GOT3 (cell line): ENCODE data around the gene RNF187.
"Not testable (repeated sequence)": the region's sequence is repeated elsewhere in the genome, so short reads cannot be mapped to it uniquely, and the experiment has no call there.

Experiments used
- DNase-seq: peaks from one replicate; lab custom pipeline; 2025; ENCODE audit warnings: mixed read lengths; lab: John Stamatoyannopoulos, UW

Gene RNF187

DNA sequence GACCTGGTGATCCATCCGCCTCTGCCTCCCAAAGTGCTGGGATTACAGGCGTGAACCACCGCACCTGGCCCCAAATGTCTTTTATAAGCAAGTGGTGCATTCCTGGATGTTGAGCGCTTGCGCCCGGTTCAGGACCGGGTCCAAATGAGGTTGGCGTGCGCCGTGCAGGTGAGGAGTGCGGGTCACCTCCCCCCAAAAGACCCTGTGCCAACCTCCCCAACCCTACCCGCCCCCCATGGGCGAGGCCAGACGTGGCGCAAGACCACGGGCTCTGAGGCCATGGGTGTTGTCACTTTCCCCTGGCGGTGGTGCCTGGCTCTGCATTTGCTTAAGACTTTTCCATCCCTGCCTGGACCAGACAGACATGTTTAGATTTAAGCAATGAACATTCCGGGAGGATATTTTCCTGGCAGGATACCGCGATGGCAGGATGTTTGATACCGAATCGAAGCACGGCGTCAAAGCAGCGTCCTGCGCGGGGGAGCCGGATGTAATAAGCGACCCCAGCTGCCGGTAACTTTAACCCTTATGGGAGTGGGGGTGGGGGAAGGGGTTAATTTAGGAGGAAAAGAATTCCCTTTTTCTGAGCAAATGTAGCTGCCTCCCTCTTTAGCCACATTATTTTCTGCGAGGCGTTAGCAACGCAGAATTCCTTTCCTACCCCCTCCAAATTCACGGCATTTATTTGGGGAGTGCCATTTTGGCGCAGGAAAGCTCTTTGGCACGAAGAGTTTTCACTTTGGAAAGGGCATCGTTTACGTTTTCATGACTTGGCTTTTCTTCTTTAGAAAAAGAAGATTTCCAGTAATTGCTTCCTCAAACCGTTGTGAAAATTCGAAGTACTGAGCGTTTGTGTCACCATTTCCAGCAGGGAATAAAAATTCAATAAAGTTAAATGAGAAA is 27.8 kb upstream of the RNF187 start:
- DNase-seq: no peak

DNA sequence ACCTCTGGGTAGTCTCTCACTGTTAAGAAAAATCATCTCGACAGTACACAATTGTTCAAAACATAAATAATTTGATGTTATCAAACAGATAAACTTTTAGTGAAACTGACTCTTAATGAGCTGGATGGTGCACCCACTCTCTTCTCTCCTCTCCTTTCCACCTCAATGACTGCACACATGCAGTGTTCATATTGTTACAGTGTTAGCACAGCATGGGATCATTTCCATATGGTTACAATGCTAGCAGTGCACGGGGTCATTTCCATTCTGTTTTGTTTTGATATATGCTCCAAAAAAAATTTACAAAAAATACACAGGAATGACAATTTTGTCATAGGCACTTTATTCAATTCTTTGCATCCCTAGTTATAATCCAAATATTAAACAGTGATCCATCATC is 26.4 kb upstream of the RNF187 start:
- no peak for DNase-seq

DNA sequence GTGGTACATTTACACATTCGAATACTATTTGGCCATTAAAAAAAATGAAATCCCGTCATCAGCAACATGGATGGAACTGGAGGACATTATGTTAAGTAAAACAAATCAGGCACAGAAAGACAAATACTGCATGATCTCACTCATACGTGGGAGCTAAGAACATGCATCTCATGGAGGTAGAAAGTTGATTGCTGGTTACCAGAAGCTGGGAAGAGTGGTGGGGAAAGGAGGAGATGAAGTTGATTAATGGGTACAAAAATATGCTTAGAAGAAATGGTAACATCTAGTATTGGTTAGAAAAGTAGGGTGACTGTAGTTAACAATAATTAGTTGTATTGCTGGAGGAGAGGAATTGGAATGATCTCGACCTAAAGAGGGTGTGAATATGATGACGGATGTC is 24.6 kb upstream of the RNF187 start:
- DNase-seq: no peak

DNA sequence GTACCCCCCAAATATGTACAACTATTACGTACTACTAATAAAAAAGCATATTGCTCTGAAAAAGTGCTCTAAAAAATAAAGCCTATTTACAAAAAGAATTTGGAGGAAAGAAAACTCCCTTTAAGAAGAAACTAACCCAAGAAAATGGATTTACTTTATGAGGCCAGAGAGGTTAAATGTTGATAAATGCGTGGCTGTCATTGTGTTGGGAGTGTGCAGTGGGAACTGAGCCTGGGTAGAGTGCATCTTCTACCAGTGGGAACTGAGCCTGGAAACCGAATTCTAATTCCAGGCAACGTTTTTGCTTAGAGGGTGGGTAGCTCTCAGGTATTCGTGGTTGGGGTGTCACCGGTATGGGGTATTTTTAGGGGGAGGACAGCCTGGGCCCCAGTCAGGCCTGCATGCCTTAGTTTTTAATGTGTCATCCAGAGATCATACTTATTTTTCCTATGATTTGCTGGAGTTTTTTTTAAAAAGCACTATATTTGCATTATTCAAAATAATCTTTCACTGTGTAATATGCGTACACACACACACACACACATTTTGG is 24.1 kb upstream of the RNF187 start:
- DNase-seq: no peak

DNA sequence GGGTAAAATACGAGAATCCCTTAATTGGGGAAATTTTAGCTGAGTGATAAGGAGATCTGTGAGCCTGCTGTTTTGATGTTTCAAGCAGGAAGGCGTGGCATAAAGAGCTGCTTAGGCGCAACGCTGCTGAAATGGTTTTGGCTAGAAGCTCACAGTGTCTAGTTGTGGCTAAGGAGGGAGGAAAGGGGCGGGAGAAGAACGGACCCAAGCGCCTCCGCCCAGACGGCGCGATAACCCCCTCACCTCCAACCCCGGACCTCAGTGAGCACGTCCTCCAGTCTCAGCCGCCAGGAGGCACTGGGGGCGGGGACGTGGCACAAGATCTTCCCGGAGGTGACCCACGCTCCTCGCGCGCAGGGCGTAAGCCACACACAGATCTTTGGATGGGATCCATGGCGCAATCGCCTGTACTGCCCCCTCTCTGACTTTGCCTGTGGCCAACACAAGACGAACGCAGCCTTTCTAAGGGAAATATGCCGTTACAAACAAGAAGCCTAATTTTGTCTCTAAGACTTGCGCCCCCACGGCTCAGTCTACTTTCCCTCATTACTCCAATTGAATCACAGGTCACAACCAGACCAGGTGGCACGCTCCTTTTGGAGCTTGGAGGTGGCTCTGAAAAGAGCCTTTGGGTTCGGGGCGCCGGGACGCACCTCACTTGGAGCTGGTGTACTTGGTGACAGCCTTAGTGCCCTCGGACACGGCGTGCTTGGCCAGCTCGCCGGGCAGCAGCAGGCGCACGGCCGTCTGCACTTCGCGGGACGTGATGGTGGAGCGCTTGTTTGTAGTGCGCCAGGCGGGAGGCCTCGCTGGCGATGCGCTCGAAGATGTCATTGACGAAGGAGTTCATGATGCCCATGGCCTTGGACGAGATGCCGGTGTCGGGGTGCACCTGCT is 23.4 kb upstream of the RNF187 start:
- DNase-seq: no peak

DNA sequence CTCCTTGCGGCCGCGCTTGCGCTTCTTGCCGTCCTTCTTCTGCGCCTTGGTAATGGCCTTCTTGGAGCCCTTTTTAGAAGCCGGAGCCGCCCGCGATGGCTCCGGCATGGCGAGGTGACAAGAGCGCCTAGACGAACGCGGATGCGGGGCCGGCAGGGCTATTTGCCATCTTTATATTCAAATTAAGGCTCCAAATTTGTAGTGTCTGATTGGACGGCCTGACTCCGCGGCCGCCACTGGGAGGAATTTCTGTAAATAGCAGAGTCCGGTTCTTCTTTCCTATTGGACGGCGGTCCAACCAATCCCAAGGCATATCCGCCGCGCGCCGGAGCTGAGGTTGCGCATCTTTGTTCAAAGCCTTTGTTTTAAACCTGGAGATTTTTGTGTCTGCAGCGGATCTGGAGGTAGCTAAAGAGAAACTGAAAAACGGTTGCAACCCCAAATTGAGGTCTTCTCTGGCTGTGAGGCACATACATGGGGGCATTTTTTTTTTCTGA is 22.6 kb upstream of the RNF187 start:
- DNase-seq: no peak

DNA sequence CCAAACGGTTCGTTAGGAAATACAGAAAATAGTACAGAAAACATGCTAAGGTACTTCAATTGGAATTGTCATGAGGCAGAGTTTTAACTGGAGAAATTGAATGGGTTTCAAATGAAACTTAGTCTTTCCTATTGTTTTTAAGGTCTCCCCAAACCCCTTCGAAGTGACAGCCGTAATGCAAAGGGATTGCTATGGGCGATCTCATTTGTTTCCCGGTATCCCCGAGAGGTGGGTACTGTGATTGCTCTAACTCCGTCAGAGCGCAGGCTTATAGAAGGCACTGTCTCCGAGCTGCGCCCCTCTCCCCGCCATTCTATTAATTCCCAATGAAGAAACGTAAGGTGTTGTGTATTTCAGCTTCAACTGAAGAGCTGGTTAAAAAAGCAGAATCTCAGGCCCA is 22.0 kb upstream of the RNF187 start:
- no peak for DNase-seq

DNA sequence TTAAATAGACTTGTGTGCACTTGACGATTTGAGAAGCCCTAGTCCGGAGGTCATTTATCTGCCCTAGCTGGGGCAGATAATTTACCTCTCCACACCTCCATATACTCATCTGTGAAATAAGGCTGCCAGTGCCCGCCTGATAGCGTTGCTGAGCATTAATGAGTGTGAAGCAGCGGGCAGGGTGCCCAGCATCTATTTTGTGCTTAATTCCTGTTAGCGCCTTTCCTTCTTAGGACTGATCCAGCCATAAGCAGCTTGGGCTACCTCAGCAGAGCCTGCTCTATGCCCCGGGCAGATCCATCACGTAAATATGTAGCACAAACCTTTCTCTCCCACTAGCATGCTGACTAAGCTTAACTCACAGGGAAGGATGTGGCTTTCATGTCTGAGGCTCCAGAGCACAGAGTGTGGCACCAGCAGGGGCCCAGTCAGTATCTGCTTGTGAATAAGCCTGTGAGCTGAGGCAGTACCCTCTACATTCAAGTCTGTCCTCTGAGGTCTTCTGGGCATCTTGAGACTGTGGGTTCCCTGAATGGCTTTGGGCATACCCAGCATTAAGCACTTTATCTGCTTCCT is 21.5 kb upstream of the RNF187 start:
- no peak for DNase-seq

DNA sequence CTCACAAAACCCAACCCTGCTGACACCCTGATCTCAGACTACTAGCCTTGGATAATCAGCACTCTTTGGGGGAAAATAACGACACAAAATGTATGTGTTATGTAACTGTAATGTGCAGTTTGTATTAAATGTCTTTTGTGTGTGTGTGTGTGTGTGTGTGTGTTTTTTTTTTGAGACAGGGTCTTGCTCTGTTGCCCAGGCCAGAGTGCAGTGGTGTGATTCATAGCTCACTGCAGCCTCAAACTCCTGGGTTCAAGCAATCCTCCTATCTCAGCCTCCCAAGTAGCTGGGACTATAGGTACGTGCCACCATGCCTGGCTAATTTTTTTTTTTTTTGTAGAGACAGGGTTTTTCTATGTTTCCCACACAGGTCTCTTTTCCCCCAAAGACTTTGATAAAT is 19.0 kb upstream of the RNF187 start:
- not testable (repeated sequence) for DNase-seq

DNA sequence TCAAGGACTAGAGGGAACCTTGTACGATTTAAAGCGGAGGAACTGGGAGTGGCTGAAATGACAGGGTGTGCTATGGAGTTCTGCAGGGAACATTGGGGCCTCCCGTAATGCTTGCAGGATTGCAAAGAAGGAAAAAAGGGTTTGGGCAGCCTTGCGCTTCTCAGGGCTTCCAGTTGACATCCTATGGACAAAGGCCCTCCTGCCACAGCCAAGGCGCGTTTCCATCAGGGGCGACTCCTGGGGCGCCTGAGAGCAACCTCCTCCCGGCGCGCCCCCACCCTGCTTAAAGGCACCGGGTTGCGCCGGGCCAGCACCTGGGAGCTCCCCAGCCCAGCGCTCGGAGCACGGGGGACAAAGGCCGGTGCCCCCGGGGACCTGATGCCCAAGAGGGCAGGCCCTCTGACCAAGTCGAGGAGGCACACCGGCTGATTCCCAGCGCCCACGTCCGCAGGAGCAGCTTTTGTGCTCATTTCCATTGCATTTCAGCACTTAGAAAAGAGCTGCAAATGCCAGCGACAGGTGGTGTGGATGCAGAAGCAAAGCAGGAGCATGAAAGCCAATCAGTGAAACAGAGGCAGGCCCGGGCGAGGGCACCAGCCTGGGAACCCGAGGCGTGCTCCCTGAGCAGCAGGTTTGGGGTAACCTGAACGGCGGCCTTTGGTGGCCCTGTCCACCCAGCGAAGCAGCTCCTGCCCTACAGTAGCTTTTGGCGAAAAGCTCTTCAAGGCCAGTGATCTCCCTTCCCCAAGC is 17.6 kb upstream of the RNF187 start:
- DNase-seq: no peak

DNA sequence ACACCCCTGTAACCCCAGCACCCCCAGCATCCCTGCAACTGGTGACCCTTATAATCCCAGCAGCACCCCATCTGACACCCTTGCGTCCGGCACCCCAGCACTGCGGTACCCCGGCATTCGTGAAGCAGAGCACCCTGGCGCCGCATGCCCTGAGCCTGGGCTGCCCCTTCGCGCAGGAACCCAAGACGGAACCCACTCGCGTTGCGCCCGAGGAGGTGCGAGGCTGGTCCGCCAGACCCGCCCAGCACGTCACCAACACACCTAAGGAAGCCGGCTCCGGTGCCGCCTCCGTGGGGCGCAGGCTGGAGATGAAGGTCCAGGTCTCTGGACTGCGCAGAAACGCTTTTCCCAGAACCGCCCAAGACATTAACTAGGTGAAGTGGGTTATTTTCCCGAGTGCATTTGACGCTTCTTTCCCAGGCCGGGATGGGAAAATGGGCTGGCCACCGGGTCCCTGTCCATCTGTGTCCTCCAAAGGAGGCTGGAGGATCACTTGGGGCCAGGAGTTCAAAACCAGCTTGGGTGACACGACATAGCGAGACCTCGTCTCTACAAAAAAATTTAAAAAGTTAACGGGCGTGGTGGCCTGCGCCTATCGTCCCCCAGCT is 15.9 kb upstream of the RNF187 start:
- DNase-seq: no peak

DNA sequence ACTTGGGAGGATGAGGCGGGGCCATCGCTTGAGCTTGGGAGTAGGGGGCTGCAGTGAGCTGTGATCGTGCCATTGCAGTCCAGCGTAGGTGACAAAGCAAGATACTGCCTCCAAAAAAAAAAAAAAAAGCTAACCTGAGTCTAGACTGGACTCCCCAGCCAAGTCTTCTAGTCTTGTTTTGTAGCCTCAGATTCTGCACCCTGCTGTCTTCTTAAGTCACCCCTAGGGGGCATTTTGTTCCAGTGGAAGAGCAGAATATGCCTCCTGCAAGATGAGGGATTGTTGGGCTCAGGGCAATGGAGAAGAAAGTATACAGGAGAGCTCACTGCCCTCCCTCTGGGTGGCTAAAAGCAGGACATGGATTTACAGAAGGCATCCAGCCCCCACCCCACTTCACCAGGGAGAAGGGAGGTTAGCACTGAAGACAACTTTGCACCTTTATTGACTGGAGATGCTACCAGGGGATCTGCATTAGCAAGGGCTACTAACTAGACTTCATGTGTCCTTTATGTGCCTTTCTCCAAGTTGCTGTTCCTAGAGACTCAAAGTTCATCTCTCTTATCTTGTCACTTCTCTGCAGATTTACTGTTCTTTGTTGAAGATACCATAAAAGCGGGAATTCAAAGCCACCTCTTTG is 15.3 kb upstream of the RNF187 start:
- no peak for DNase-seq

DNA sequence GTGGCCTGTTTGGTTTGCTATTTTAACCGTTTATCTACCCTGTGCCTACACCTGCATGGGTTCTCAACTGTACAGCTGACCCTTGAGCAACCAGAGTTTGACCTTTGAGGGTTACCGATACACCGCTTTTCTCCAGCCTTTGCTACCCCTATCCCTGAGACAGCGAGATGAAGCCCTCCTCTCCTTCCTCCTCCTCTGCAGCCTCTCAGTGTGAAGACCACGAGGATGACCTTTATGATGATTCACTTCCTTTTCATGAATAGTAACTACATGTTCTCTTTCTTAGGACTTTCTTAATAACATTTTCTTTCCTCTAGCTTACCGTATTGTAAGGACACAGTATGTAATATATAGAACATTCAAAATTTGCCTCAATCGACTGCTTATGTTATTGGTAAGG is 14.5 kb upstream of the RNF187 start:
- DNase-seq: no peak

DNA sequence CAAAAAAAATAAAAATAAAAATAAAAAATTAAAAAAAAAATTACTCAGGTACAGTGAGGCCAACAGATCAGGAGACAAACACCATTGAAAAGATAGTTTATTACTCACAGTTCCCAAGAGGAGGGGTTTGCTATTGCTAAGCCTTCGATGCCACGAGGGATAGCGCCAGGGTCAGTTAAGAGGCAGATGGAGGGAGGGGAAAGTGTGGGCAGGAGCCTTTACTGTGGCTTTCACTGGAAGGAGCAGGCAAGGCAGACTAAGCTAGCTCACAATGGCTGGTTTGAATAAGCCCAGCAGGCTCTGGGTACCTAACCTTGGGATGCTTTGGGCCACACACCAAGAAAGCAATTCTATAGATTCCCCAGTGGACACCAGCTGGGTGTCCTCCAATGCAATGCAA is 12.7 kb upstream of the RNF187 start:
- DNase-seq: no peak

DNA sequence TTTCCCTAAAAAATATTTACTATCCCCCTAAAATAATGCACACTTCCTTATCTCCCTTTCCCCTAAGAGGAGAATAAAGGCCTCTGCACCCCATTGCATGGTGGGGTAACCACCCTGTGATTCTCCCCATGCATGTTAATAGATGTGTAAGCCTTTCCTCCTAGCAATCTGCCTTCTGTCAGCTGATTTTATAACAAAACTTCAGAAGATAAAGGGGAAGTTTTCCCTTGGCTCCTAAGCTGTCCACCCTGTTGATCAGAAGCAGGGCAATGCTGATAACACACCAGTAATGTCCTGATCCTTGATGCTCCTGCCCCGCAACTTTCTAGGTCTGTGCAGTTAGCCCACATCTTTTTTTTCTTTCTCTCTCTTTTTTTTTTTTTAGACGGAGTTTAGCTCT is 11.4 kb upstream of the RNF187 start:
- no peak for DNase-seq

DNA sequence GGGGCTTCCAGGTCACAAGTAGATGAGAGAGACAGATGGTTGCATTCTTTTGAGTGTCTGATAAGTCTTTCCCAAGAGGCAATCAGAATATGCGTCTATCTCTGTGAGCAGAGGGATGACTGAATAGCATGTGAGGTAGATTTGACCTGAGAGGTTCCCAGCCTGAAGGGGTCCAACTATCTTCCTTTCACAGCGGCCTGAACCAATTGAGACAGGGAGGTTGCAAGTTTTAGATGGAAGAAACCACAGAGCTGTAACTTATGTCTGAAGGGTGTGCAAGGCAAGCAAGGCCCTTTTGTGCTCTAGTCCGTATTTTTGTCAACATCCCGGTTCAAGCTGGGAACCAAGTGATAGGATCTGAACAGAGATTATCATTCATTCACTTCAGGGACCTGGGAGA is 9.9 kb upstream of the RNF187 start:
- no peak for DNase-seq

DNA sequence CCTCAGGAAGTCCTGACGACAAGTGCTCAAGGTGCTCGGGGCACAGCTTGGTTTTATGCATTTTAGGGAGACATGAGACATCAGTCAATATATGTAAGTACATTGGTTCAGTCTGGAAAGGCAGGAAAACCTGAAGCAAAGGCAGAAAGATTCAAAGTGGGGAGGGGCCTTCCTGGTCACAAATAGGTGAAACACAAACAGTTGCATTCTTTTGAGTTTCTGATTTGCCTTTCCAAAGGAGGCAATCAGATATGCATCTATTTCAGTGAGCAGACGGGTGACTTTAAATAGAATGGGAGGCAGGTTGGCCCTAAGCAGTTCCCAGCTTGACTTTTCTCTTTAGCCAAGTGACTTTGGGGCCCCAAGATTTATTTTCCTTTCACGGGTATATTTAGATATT is 8.9 kb upstream of the RNF187 start:
- no peak for DNase-seq

DNA sequence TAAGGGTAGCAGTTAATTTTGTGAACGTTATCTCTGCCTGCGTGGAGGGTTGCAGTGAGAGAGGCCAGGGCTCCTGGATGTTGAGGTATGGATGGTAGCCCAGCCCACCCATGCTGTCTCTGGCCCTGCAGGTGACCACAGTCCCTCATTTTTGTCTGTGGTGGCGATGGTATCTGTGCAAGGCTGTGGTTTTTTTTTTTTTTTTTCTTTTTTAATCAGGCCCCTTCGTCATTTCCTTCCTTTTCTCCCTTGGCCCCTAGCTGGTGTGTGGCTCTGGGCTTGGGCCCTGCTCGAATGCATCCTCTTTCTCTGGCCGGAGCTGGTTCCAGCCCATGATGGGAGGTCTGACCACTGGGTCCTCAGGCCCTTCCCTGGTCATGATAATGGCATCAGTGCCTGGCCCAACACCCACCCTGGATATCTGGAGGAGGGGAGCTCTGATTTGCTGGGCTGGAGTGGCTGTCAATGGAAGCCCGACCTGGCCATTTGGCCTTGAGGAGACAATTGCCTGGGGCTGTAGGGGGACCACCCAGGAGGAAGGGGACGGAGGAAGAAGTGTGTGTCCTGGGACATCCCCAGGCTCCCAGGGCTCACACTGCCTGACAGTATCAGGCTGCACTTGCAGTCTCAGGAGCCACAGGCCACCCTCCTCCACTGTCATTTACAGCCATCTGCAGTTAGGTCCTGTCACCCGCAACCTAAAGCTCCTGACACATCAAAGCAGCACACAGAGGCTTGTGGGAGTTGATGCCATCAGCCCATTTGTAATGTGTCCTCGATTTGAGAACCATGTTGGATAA is 8.1 kb upstream of the RNF187 start:
- no peak for DNase-seq

DNA sequence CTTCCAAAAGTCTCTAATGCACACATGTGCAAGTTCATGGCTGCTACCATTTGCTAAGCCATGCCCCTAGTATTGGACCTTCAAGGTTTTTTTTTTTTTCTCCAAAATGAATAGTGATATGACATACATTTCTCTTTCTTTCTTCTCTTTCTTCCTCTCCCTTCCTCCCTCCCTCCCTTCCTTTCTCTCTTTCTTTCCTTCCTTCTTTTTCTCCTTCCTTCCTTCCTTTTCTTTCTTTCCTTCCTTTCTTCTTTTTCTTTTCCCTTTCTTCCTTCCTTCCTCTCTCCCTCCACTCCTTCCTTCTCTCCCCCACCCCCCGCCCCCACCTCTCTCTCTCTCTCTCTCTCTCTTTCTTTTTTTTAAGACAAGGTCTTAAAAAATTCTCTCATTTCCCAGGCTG is 3.4 kb upstream of the RNF187 start:
- DNase-seq: no peak
